Upper lobe of left lung (tissue), 6 donors: ENCODE results near the gene SNW1. TPM values are rescaled to one million over a fixed set of nuclear protein-coding genes. Genes with fewer than 3 reads are reported as not detected.
A peak's percentile ranks its signal among the peaks of the same experiment; 100 is the strongest.

ENCODE experiments used
- ATAC-seq, 2 donors: fragments of 200-7000 bp; cut with Tn5 transposase; one replicate each; pipeline ENCODE4 v1.9.1; 2022; ENCODE audit warnings: mild to moderate bottlenecking in 2 of 2, moderate library complexity in 2 of 2; ENCODE audit not compliant: low FRiP score in 2 of 2
- DNase-seq, 2 donors: peaks; one replicate each; pipeline ENCODE4 v3.0.0-alpha.2; 2019 to 2020
- H3K27ac ChIP-seq, 4 donors: fragments of 200-600 bp; sonication (generic); one replicate each; pipeline ENCODE4 v1.5.1; 2016 to 2019
- H3K27me3 ChIP-seq, 4 donors: fragments of 200-600 bp; sonication (generic); one replicate each; pipeline ENCODE4 v1.5.1; 2017 to 2019
- H3K36me3 ChIP-seq, 4 donors: fragments of 200-600 bp; sonication (generic); one replicate each; pipeline ENCODE4 v1.5.1; 2016 to 2019
- H3K4me1 ChIP-seq, 4 donors: fragments of 200-600 bp; sonication (generic); one replicate each; pipeline ENCODE4 v1.5.1; 2018 to 2019
- H3K4me3 ChIP-seq, 4 donors: fragments of 200-600 bp; sonication (generic); one replicate each; pipeline ENCODE4 v1.5.1; 2017 to 2019; ENCODE audit warnings: mild to moderate bottlenecking in 2 of 4, moderate library complexity in 1 of 4
- H3K9me3 ChIP-seq, 4 donors: fragments of 200-600 bp; sonication (generic); one replicate each; pipeline ENCODE4 v1.5.1; 2018 to 2019
- EP300 ChIP-seq, 4 donors: sonication (generic); formaldehyde crosslinking; IDR thresholded peaks; one replicate each; pipeline ENCODE4 v1.5.1; 2017; ENCODE audit warnings: antibody characterized with exemption in 4 of 4, control low read depth in 2 of 4
- POLR2A ChIP-seq, 4 donors: fragments of 450-650 bp; IDR thresholded peaks; one replicate each; pipeline ENCODE4 v1.5.1; 2016 to 2017; ENCODE audit warnings: antibody characterized with exemption in 4 of 4, mild to moderate bottlenecking in 2 of 4
- POLR2AphosphoS5 ChIP-seq, 2 donors: sonication (generic); formaldehyde crosslinking; IDR thresholded peaks; one replicate each; pipeline ENCODE4 v1.5.1; 2017; ENCODE audit warnings: antibody characterized with exemption in 2 of 2
- WGBS, 2 donors: methylation state at CpG; one replicate each; pipeline ENCODE4 v1.1.5; 2017 to 2018; 5-methylcytosine and 5-hydroxymethylcytosine counted together
- total RNA-seq, 6 donors: library from RNA; depleted of rRNA in 4 of 6; stranded (reverse); fragments of >200 nt in 4 of 6; gene quantifications; one replicate each; pipeline versions ENCODE4 v1.1.0 to v1.2.1, GENCODE V29; 2016 to 2021
- TF ChIP-seq, protein P1 (sequence below), 6 experiments: fragments of 450-650 bp in 4 of 6; fragments of 200-600 bp in 2 of 6; sonication (generic) in 2 of 6; IDR thresholded peaks; one replicate each; pipeline ENCODE4 v1.5.1; 2016 to 2019; ENCODE audit warnings: antibody characterized with exemption in 6 of 6
- donor health status: DM: no; HTN: no; CAD: no; lungs with moderate emphysema.
- donor health status: DM: no; HTN: yes; CAD: no; lungs with severe emphysema.

SNW1 gene
- total RNA-seq, 6 donors from 2014 or later: 40.6 to 62.6 (median 58.9) TPM

DNA sequence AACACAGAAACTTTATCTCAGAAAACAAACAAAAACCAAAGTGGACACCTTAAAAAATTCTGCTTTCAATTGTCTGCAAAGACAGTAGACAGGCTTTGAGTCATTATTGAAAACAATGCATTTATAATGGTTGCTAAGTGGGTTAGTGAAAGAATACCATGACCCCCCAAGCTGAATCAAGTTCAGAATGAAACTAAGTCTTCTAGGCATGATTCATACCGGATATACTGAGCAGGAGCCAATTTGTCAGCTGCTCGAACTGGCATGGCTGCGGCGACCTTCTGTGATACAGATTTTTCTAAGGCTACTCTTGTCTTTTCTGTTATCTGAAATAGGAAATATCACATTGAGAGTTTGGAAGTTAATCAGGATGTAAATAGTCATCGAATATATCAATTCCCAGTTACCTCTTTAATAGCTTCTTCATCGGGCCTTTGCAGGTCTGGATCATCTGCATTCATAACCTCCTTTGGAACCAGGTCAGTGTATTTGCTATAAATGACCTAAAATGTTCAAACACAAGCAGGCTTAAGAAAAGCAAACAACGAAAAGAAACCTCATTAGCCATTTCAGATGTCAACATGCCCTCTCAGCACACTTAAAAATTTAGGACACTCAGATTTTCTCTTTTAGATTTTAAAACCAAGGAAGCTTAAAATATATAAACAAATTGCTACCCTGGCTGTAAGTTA lies 22.3 kb downstream of the SNW1 start:
- DNase-seq (no peak), ATAC-seq (no peak)
- Histone ChIP-seq H3K27ac (peak overlapping the region in 1 of 4 donors; percentile 10), H3K4me3 (no peak overlapping the region), H3K9me3 (no peaks in the 10 kb centered on the region), H3K27me3 (no peaks in the 10 kb centered on the region), H3K36me3 (peaks cover 30 to 80% (median 56%) of the 10 kb centered on the region in 4 donors), H3K4me1 (peaks cover 3 to 7% (median 5%) of the 10 kb centered on the region in 4 donors)
- 68 to 72% methylated on average over 7 of the region's 7 CpGs for WGBS, 2 donors
- TF ChIP-seq EP300 (IDR thresholded peaks at IDR 0.05) (no peak), POLR2A (IDR thresholded peaks at IDR 0.05) (no peak), POLR2AphosphoS5 (IDR thresholded peaks at IDR 0.05) (no peak)
- TF ChIP-seq, protein P1, sequence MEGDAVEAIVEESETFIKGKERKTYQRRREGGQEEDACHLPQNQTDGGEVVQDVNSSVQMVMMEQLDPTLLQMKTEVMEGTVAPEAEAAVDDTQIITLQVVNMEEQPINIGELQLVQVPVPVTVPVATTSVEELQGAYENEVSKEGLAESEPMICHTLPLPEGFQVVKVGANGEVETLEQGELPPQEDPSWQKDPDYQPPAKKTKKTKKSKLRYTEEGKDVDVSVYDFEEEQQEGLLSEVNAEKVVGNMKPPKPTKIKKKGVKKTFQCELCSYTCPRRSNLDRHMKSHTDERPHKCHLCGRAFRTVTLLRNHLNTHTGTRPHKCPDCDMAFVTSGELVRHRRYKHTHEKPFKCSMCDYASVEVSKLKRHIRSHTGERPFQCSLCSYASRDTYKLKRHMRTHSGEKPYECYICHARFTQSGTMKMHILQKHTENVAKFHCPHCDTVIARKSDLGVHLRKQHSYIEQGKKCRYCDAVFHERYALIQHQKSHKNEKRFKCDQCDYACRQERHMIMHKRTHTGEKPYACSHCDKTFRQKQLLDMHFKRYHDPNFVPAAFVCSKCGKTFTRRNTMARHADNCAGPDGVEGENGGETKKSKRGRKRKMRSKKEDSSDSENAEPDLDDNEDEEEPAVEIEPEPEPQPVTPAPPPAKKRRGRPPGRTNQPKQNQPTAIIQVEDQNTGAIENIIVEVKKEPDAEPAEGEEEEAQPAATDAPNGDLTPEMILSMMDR (IDR thresholded peaks at IDR 0.05): no peak

DNA sequence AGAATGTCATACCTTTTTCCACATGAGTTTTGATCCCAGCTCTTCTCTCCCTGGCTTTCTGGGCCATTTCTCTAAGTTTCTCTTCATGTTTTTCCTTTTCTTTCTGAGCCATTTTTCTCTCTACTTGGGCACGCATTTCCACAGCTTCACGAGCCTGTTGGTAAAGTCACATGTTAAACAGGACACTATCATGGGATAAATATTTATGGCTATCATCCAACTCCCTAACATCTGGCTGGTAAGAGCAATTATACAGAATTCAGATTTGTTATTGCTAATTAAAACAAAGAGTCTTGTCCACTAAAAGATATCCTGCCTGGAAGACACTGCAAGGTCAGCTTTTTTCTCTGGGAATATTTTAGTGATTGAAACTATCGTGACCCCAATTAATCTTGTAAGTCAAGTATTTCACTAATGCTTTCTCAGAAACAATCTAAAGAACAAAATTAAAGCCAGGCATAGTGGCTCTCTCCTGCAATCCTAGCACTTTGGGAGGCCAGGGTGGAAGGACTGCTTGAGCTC lies 29.9 kb downstream of the SNW1 start:
- no peak for TF ChIP-seq POLR2A (IDR thresholded peaks at IDR 0.05)
- TF ChIP-seq, protein P1 (IDR thresholded peaks at IDR 0.05): no peak
- TF ChIP-seq EP300 (IDR thresholded peaks at IDR 0.05): no peak
- TF ChIP-seq POLR2AphosphoS5 (IDR thresholded peaks at IDR 0.05): no peak
- DNase-seq: no peak
- Histone ChIP-seq H3K9me3 (no peaks in the 10 kb centered on the region), H3K36me3 (peaks cover 52 to 100% (median 81%) of the 10 kb centered on the region in 4 donors), H3K27ac (no peak overlapping the region), H3K27me3 (no peaks in the 10 kb centered on the region), H3K4me1 (no peaks in the 10 kb centered on the region), H3K4me3 (no peak overlapping the region)
- no peak for ATAC-seq
- WGBS, 2 donors: 77 to 79% methylated on average over 3 of the region's 3 CpGs

DNA sequence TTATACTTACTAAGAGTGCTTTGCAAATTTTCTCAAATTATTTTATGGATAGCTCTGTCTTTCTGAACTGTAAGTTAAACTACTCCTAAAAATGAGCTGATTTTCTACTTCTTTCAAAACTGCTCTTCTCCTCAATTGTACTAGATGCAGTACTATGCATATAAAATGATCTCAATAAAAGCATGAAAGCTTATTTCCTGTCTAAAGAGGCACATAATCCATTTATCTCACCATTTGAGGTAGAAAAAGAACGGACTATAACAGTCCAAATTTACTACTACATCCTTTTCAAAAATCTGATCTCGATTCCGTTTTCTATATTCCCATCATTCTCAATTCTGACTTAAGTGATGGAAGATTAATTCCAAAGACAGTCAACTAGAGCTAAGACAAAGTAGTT lies 38.7 kb downstream of the SNW1 start:
- Histone ChIP-seq H3K4me3 (no peak overlapping the region), H3K36me3 (peaks cover 30 to 95% (median 73%) of the 10 kb centered on the region in 4 donors), H3K27me3 (no peaks in the 10 kb centered on the region), H3K27ac (no peak overlapping the region), H3K9me3 (no peaks in the 10 kb centered on the region), H3K4me1 (no peaks in the 10 kb centered on the region)
- ATAC-seq (no peak), DNase-seq (no peak)
- no peak for TF ChIP-seq EP300 (IDR thresholded peaks at IDR 0.05)
- TF ChIP-seq POLR2A (IDR thresholded peaks at IDR 0.05): no peak
- TF ChIP-seq POLR2AphosphoS5 (IDR thresholded peaks at IDR 0.05): no peak
- TF ChIP-seq, protein P1 (IDR thresholded peaks at IDR 0.05): no peak
- 97% methylated on average over 3 of the region's 3 CpGs for WGBS, 2 donors

DNA sequence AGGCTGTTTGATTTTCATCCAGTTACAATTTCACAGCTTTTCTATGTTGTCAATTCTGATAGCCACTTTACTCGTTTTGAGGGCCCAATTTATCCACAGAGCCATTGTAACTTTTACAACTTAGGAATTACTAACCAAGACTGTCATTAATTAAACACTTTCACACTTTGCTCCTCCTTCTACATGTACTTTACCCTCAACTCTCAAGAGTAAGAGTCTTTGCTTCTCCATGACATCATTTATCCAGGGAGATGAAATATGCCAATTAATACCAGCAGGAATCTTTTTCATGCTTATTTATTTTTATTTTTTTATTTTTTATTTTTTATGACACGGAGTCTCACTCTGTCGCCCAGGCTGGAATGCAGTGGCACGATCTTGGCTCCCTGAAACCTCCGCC lies 39.5 kb downstream of the SNW1 start:
- Histone ChIP-seq H3K36me3 (peaks cover 36 to 95% (median 72%) of the 10 kb centered on the region in 4 donors), H3K27ac (no peak overlapping the region), H3K4me1 (no peaks in the 10 kb centered on the region), H3K27me3 (no peaks in the 10 kb centered on the region), H3K9me3 (no peaks in the 10 kb centered on the region), H3K4me3 (no peak overlapping the region)
- TF ChIP-seq, protein P1 (IDR thresholded peaks at IDR 0.05): no peak
- TF ChIP-seq EP300 (IDR thresholded peaks at IDR 0.05): no peak
- no peak for TF ChIP-seq POLR2A (IDR thresholded peaks at IDR 0.05)
- TF ChIP-seq POLR2AphosphoS5 (IDR thresholded peaks at IDR 0.05): no peak
- WGBS, 2 donors: 81 to 90% methylated on average over 5 of the region's 5 CpGs
- ATAC-seq (no peak), DNase-seq (no peak)
